ENCODE results near the gene PCYT1A. TPM values are rescaled to one million over a fixed set of nuclear protein-coding genes. Genes with fewer than 3 reads are reported as not detected.

The PCYT1A gene
- total and polyA plus RNA-seq, 2 of the 13 experiments (the other 11 are each of a cell fraction or from before 2014, with no cell fraction given): 26.4 to 45.3 TPM

DNA sequence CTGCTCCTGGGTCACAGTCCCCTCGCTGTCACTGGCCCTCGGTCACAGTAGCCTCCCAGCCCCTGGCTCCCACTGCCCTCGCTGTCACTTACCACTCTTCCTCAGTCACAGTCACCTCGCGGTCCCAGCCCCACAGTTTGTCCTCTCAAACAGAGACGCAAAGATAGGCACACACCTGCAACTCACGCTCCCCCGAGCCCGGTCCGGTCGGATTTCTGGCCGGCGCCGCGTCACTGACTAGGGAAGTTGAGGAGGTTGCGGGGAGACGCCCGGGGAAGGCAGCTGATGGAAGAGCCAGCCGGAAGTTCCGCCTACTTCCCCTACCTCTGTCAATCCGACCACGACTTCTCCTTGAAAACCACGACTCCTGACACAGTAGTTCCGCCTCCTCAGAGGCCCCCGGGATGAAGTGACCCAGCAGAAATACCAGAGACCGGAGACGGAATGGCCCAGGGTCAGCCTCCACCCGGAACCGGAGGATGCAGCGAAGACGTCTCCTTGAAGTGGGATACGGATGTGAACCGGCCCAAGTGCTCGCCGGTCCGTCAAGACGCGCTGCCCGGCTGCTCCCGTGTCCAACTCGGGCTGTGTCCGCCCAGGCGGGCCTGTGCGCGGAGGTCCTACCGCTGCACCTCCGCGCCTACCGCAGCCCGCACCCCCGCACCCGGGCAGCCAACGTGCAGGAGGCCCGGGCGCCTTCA, at the start of gene PCYT1A (continued):
- peak; percentile 78 for TF ChIP-seq ZNF546 (CRISPR knock-in tag; conservative IDR thresholded peaks at IDR 0.05)
- no peak for TF ChIP-seq EZH2 (conservative IDR thresholded peaks at IDR 0.05; ENCODE audit: low read depth, low read length)
- TF ChIP-seq HOXA5 (CRISPR knock-in tag; IDR thresholded peaks at IDR 0.05): peak; percentile 65
- no peak for TF ChIP-seq KDM6A (CRISPR knock-in tag; IDR thresholded peaks at IDR 0.05; ENCODE audit: low read depth)
- no peak for TF ChIP-seq MBNL3 (CRISPR knock-in tag; conservative IDR thresholded peaks at IDR 0.05)
- no peak for TF ChIP-seq SOX6 (IDR thresholded peaks at IDR 0.05)
- peak; percentile 52; the same call in 1 of the 2 replicates for TF ChIP-seq SOX6 (CRISPR knock-in tag; IDR thresholded peaks at IDR 0.05)
- TF ChIP-seq NRL (CRISPR knock-in tag; IDR thresholded peaks at IDR 0.05; ENCODE audit: borderline replicate concordance): no peak; the same call in none of the 2 replicates
- TF ChIP-seq SIN3A (IDR thresholded peaks at IDR 0.05; ENCODE audit: borderline replicate concordance, low read depth, low read length): peak; percentile 48; the same call in 1 of the 2 replicates
- 0 out of 2 replicates have a peak, but pooled peaks have one; percentile 33 for TF ChIP-seq ZNF230 (CRISPR knock-in tag; IDR thresholded peaks at IDR 0.05)
- no peak for TF ChIP-seq ZNF17 (CRISPR knock-in tag; IDR thresholded peaks at IDR 0.05)
- no peak for TF ChIP-seq RAD51 (IDR thresholded peaks at IDR 0.05; ENCODE audit: borderline replicate concordance)
- TF ChIP-seq, protein P1, sequence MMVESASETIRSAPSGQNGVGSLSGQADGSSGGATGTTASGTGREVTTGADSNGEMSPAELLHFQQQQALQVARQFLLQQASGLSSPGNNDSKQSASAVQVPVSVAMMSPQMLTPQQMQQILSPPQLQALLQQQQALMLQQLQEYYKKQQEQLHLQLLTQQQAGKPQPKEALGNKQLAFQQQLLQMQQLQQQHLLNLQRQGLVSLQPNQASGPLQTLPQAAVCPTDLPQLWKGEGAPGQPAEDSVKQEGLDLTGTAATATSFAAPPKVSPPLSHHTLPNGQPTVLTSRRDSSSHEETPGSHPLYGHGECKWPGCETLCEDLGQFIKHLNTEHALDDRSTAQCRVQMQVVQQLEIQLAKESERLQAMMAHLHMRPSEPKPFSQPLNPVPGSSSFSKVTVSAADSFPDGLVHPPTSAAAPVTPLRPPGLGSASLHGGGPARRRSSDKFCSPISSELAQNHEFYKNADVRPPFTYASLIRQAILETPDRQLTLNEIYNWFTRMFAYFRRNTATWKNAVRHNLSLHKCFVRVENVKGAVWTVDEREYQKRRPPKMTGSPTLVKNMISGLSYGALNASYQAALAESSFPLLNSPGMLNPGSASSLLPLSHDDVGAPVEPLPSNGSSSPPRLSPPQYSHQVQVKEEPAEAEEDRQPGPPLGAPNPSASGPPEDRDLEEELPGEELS (CRISPR knock-in tag; IDR thresholded peaks at IDR 0.05): 0 out of 2 replicates have a peak, but pooled peaks have one; percentile 33
- no peak for TF ChIP-seq SMARCE1 (IDR thresholded peaks at IDR 0.05; ENCODE audit: borderline replicate concordance)
- no peak for TF ChIP-seq ZNF512B (CRISPR knock-in tag; IDR thresholded peaks at IDR 0.05; ENCODE audit: borderline replicate concordance)
- TF ChIP-seq DR1 (CRISPR knock-in tag; IDR thresholded peaks at IDR 0.05): peak; percentile 81
- TF ChIP-seq JARID2 (CRISPR knock-in tag; IDR thresholded peaks at IDR 0.05; ENCODE audit: insufficient replicate concordance): peak; percentile 44
- TF ChIP-seq MTF2 (CRISPR knock-in tag; IDR thresholded peaks at IDR 0.05; ENCODE audit: borderline replicate concordance): 0 out of 2 replicates have a peak, but pooled peaks have one; percentile 11
- TF ChIP-seq, protein P2, sequence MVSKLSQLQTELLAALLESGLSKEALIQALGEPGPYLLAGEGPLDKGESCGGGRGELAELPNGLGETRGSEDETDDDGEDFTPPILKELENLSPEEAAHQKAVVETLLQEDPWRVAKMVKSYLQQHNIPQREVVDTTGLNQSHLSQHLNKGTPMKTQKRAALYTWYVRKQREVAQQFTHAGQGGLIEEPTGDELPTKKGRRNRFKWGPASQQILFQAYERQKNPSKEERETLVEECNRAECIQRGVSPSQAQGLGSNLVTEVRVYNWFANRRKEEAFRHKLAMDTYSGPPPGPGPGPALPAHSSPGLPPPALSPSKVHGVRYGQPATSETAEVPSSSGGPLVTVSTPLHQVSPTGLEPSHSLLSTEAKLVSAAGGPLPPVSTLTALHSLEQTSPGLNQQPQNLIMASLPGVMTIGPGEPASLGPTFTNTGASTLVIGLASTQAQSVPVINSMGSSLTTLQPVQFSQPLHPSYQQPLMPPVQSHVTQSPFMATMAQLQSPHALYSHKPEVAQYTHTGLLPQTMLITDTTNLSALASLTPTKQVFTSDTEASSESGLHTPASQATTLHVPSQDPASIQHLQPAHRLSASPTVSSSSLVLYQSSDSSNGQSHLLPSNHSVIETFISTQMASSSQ (IDR thresholded peaks at IDR 0.05; ENCODE audit: low read depth): no peak
- TF ChIP-seq, protein P2 (CRISPR knock-in tag; IDR thresholded peaks at IDR 0.05; ENCODE audit: borderline replicate concordance): no peak
- TF ChIP-seq SRF (IDR thresholded peaks at IDR 0.05; ENCODE audit: low read depth, low read length): no peak
- TF ChIP-seq ZMYM3 (CRISPR knock-in tag; IDR thresholded peaks at IDR 0.05): peak; percentile 71; the same call in 1 of the 2 replicates
